GOT3 (cell line): ENCODE results near the gene ARHGAP33.
"Not testable (repeated sequence)": the region's sequence is repeated elsewhere in the genome, so short reads cannot be mapped to it uniquely, and the experiment has no call there.

Experiments
- DNase-seq: peaks from one replicate; lab custom pipeline; 2025; ENCODE audit warnings: mixed read lengths; lab: John Stamatoyannopoulos, UW

The ARHGAP33 gene

GRCh38 chr19:35756377-35757230, 18.8 kb upstream of the ARHGAP33 start, which contains the start of gene HSPB6:
TSS of gene HSPB6 (minus strand) at chr19:35757029. CDS start at chr19:35757008, 21 bp downstream.
- DNase-seq = no peak

GRCh38 chr19:35757231-35757748, 18.1 kb upstream of the ARHGAP33 start:
- DNase-seq = peak; percentile 65

- peak; percentile 94 for DNase-seq
These were observed 17.4 kb upstream of the ARHGAP33 start, which contains the start of gene PROSER3 for GRCh38 chr19:35757749-35758608. TSS of gene PROSER3 (plus strand) at chr19:35758176. CDS start at chr19:35758216, 40 bp downstream.

GRCh38 chr19:35759697-35760096, 15.7 kb upstream of the ARHGAP33 start:
- DNase-seq = no peak

- DNase-seq = no peak
These were observed 14.5 kb upstream of the ARHGAP33 start for GRCh38 chr19:35760711-35761349.

- DNase-seq = no peak
These were observed 10.7 kb upstream of the ARHGAP33 start for GRCh38 chr19:35764432-35765315.

- no peak for DNase-seq
These were observed 8.7 kb upstream of the ARHGAP33 start for GRCh38 chr19:35766571-35767104.

GRCh38 chr19:35767288-35768081, 7.9 kb upstream of the ARHGAP33 start:
- DNase-seq = no peak

GRCh38 chr19:35768082-35768421, 7.3 kb upstream of the ARHGAP33 start:
- no peak for DNase-seq

GRCh38 chr19:35772362-35772761, 3.0 kb upstream of the ARHGAP33 start:
- not testable (repeated sequence) for DNase-seq

- DNase-seq = no peak
These were observed 2.2 kb upstream of the ARHGAP33 start for GRCh38 chr19:35773020-35773806.

GRCh38 chr19:35774274-35775045, 904 bp upstream of the ARHGAP33 start:
- DNase-seq = no peak

GRCh38 chr19:35775046-35775297, 392 bp upstream of the ARHGAP33 start:
- no peak for DNase-seq

GRCh38 chr19:35776102-35776788, 881 bp downstream of the ARHGAP33 start:
- DNase-seq = no peak

- no peak for DNase-seq
These were observed 1.9 kb downstream of the ARHGAP33 start for GRCh38 chr19:35777086-35777841.

- no peak for DNase-seq
These were observed 2.6 kb downstream of the ARHGAP33 start for GRCh38 chr19:35777961-35778360.

GRCh38 chr19:35779033-35779432, 3.7 kb downstream of the ARHGAP33 start:
- DNase-seq = no peak
